ES-I3 (cell line): Measurements from ENCODE around the gene SNRNP200.

Source experiments
- H3K36me3 ChIP-seq: 2 replicates; pipeline ENCODE4 v1.6.1; 2013; ENCODE audit warnings: mild to moderate bottlenecking, low read length, control low read depth, moderate library complexity; ENCODE audit not compliant: insufficient read depth
- H3K4me1 ChIP-seq: 2 replicates; pipeline ENCODE4 v1.6.1; 2013; ENCODE audit warnings: mild to moderate bottlenecking, control low read depth, low read length; ENCODE audit not compliant: insufficient read depth
- H3K9ac ChIP-seq: 2 replicates; pipeline ENCODE4 v1.6.1; 2013; ENCODE audit warnings: low read depth, mild to moderate bottlenecking, low read length, moderate library complexity
- H3K9me3 ChIP-seq: 2 replicates; pipeline ENCODE4 v1.6.1; 2013; ENCODE audit warnings: mild to moderate bottlenecking, low read length, moderate library complexity; ENCODE audit not compliant: control insufficient read depth, insufficient read depth

The SNRNP200 gene

GRCh38 chr2:96305091-96305978 is at the start of gene SNRNP200:
Gene SNRNP200, minus strand, starts transcription at chr2:96305546. Its CDS starts 109 bp downstream, at chr2:96305437.
- Histone ChIP-seq H3K9me3 (no peaks in the 10 kb centered on the region), H3K9ac (peak within 1 kb of the TSS; percentile 96), H3K36me3 (peaks cover 31% of the 10 kb centered on the region), H3K4me1 (no peaks in the 10 kb centered on the region)

DNA sequence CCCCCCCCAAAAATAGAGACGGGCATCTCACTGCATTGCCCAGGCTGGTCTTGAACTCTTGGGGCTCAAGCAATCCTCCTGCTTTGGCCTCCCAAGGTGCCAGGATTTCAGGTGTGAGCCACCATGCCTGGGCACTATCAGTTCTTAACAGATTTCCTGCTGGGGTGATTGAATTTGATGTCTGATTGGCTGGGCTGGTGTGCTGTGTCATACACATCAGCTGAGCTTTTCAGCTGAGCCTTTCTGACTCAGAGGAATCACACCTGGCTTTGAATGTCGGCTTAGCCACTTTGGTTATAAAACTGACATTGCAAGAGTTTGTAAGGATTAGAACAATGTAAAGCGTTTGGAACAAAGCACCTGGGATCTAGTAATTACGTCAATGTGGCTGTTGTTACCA is 49.1 kb upstream of the SNRNP200 start:
- Histone ChIP-seq H3K4me1 (no peaks in the 10 kb centered on the region), H3K36me3 (peaks cover 32% of the 10 kb centered on the region), H3K9me3 (no peaks in the 10 kb centered on the region), H3K9ac (no peak overlapping the region)

DNA sequence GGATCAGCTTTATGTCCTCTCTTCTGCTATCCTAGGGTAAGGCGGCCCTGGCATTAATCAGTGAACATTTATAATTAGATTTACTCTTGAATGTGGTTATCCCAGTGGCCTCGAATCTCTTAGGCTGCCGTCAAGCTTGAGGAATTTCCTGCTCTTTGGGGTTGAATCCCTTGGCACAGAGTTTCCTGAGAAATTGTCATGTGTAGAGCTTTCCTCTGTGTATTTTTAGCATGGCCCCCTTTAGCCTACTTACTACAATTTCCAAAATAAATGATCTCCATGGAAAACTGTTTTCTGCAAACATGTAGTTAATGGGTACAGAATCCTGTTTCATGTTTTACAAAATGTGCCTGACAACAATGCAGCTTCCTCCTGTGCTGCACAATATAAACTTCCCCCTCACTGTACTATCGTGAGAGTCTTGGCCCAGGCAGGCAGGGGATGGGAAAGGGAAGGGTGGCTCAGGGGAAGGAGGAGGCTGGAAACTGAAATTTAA is 48.3 kb upstream of the SNRNP200 start:
- Histone ChIP-seq H3K36me3 (peaks cover 30% of the 10 kb centered on the region), H3K4me1 (no peaks in the 10 kb centered on the region), H3K9ac (no peak overlapping the region), H3K9me3 (no peaks in the 10 kb centered on the region)

DNA sequence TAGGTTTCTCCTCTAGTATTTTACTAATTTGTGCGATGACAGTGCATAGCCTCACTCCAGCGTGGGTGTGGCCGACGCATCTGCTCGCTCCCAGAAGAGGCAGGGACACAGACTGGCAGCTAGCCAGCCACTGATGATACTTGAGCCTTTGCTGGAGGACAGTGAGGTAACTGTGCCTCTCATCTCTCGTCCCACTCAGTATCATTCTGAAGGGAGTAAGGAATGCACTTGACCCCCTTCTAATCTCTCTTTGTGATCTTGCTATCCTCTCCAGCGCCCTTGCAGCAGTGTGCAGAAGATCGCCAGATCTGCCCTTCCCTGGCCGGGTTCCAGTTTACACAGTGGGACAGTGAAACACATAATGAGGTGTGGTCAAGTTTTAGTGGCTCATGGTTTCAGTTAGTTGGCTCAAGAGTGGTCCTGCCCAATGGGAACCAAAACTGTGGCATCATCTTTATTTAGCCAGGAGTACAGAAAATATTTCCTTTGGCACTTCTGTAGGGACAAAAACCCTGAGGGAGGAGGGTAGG is 47.8 kb upstream of the SNRNP200 start:
- no peaks in the 10 kb centered on the region for H3K4me1 ChIP-seq
- peaks cover 30% of the 10 kb centered on the region for H3K36me3 ChIP-seq
- H3K9me3 ChIP-seq: no peaks in the 10 kb centered on the region
- no peak overlapping the region for H3K9ac ChIP-seq

- H3K36me3 ChIP-seq: peaks cover 21% of the 10 kb centered on the region
- no peak overlapping the region for H3K9ac ChIP-seq
- no peaks in the 10 kb centered on the region for H3K9me3 ChIP-seq
- no peaks in the 10 kb centered on the region for H3K4me1 ChIP-seq
Measured at GRCh38 chr2:96347395-96347794, 42.0 kb upstream of the SNRNP200 start.

DNA sequence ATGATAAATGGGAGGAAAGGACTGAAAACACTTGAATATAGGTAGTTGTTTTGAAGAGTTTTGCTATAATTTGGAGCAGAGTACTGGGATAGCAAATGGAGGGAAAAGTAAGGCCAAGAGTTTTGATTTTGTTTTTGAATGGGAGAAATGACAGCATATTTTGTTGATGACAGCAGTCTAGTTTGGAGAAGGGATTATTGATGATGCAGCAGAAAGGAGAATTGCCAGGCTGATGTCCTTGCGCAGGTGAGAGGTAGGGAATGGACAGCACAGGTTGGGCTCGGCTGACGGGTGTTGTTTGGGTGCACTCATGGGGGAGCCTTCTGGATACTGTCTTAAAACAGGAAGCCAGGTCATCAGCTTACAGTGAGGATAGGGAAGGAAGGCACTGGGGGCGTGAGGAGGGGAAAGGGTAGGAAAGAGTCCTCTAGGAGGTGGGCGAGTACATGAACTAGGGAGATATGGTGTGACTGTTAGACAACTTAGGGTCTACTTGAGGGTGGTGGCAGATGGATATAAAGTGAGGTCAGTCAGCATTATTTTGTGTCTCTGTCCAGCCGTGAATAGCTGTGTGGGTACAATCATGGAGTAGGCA is 40.6 kb upstream of the SNRNP200 start:
- H3K9ac ChIP-seq: no peak overlapping the region
- H3K4me1 ChIP-seq: no peaks in the 10 kb centered on the region
- H3K36me3 ChIP-seq: peaks cover 24% of the 10 kb centered on the region
- H3K9me3 ChIP-seq: no peaks in the 10 kb centered on the region

DNA sequence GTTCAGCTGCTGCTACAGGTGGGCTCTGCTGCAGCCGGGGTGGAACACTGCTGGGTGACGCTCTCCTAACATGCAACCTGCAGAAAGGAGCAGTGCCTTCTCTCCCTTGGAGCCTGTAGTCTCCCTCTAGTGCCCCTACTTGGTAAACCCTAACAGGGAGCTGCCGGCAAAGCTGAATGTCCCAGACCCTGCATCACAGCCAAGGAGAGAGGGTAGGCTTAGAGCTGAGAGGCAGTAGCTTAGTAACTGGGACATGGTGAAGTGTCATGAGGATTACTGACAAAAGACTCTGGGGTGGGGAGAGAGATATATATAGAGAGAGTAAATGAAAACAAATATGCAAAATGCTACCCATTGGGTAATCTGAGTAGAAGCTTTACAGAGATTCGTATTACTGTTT is 40.1 kb upstream of the SNRNP200 start:
- Histone ChIP-seq H3K4me1 (no peaks in the 10 kb centered on the region), H3K9me3 (no peaks in the 10 kb centered on the region), H3K36me3 (peaks cover 22% of the 10 kb centered on the region), H3K9ac (no peak overlapping the region)

GRCh38 chr2:96344011-96344410 is 38.7 kb upstream of the SNRNP200 start:
- H3K9ac ChIP-seq: no peak overlapping the region
- H3K36me3 ChIP-seq: peaks cover 16% of the 10 kb centered on the region
- no peaks in the 10 kb centered on the region for H3K4me1 ChIP-seq
- no peaks in the 10 kb centered on the region for H3K9me3 ChIP-seq

DNA sequence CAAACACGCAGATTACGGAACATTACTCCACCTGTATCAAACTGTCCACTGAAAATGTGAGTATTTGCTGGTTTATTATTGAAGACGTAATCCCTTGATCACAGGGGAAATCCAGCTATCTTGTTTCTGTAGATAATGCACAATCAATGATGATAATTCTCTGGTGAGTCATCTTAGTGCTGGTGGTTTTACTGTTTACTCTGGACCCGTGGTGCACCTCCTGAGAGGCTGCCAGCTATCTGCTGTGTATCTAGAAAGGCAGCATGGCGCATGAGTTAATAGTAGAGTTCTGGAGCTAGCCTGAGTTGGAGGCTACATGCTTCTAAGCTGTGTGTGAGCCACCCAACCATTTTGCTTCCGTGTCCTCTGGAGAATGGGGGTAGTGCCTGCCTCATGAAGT is 36.7 kb upstream of the SNRNP200 start:
- Histone ChIP-seq H3K9me3 (no peaks in the 10 kb centered on the region), H3K9ac (no peak overlapping the region), H3K4me1 (0 out of 2 replicates have a peak, but pooled peaks cover under 1% of the 10 kb centered on the region), H3K36me3 (peaks cover 16% of the 10 kb centered on the region)

- Histone ChIP-seq H3K36me3 (peaks cover 16% of the 10 kb centered on the region), H3K9ac (no peak overlapping the region), H3K4me1 (peaks cover 5% of the 10 kb centered on the region; the same call in 1 of the 2 replicates), H3K9me3 (no peaks in the 10 kb centered on the region)
Measured at GRCh38 chr2:96341641-96342040, 36.3 kb upstream of the SNRNP200 start.

GRCh38 chr2:96340493-96341414 is 35.4 kb upstream of the SNRNP200 start:
- Histone ChIP-seq H3K4me1 (peaks cover 5% of the 10 kb centered on the region; the same call in 1 of the 2 replicates), H3K9ac (no peak overlapping the region), H3K9me3 (no peaks in the 10 kb centered on the region), H3K36me3 (peaks cover 10% of the 10 kb centered on the region)

DNA sequence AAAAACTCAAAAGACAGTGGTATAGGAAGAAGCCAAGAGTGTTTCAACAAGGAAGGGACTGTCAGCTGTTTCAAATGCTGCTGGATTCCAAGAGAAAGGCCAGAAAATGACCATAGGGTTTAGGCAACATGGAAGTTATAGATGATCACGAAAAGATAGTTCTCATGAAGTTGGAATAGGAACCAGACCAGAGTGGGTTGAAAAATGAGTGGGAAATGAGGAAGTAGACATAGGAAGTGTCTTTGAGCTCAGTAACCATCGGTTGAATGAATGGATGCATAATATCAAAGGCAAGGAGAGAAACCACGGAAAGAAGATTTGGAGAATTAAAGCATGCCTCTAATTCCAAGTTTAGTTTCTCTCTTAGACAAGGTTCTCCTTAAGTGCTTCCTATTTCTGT is 31.5 kb upstream of the SNRNP200 start:
- Histone ChIP-seq H3K36me3 (peaks cover 2% of the 10 kb centered on the region; the same call in 1 of the 2 replicates), H3K9me3 (no peaks in the 10 kb centered on the region), H3K9ac (peak overlapping the region; percentile 95; the same call in 1 of the 2 replicates), H3K4me1 (peaks cover 5% of the 10 kb centered on the region; the same call in 1 of the 2 replicates)

GRCh38 chr2:96336104-96336775 is 30.9 kb upstream of the SNRNP200 start:
- peaks cover 5% of the 10 kb centered on the region; the same call in 1 of the 2 replicates for H3K4me1 ChIP-seq
- H3K36me3 ChIP-seq: no peaks in the 10 kb centered on the region
- no peaks in the 10 kb centered on the region for H3K9me3 ChIP-seq
- H3K9ac ChIP-seq: peak overlapping the region; percentile 95
